Activated CD4-positive, alpha-beta T cell treated with anti-CD3 and anti-CD28 coated beads for 36 hours (primary cell): ENCODE measurements around the gene RPTOR. TPM values are rescaled to one million over a fixed set of nuclear protein-coding genes. Genes with fewer than 3 reads are reported as not detected.

Experiments used
- ATAC-seq: fragments of 200-7000 bp; cut with Tn5 transposase; one replicate; pipeline ENCODE4 v1.10.0; 2021; ENCODE audit warnings: mild to moderate bottlenecking, moderate library complexity
- CTCF ChIA-PET: fragments of 350-600 bp; sonication (Branson Sonifier 250); formaldehyde crosslinking; loops from one replicate; lab custom pipeline; 2021; ENCODE audit warnings: antibody characterized with exemption; lab: Charles Lee
- POLR2A ChIA-PET: fragments of 350-600 bp; sonication (Branson Sonifier 250); formaldehyde crosslinking; loops from one replicate; lab custom pipeline; 2021; ENCODE audit warnings: antibody characterized with exemption, inconsistent platforms; lab: Charles Lee
- DNase-seq: peaks from one replicate; pipeline ENCODE4 v3.0.0-alpha.2; 2020
- H3K27ac Mint-ChIP-seq: one replicate; pipeline ENCODE4 v1.8.0; 2021; ENCODE audit warnings: mixed read lengths
- H3K27me3 Mint-ChIP-seq: one replicate; pipeline ENCODE4 v1.8.0; 2021; ENCODE audit warnings: mixed read lengths
- H3K36me3 Mint-ChIP-seq: one replicate; pipeline ENCODE4 v1.8.0; 2021; ENCODE audit warnings: low read depth, mixed read lengths
- H3K4me1 Mint-ChIP-seq: one replicate; pipeline ENCODE4 v1.8.0; 2021; ENCODE audit warnings: mixed read lengths
- H3K4me3 Mint-ChIP-seq: one replicate; pipeline ENCODE4 v1.8.0; 2021; ENCODE audit warnings: mild to moderate bottlenecking, moderate library complexity, mixed read lengths
- H3K9me3 Mint-ChIP-seq: one replicate; pipeline ENCODE4 v1.8.0; 2021; ENCODE audit warnings: low read depth, mixed read lengths
- intact Hi-C, 2 experiments: fragments of 100-400 bp; cut with DNase I in 1 of 2; cut with micrococcal nuclease in 1 of 2; formaldehyde crosslinking; loops; one replicate each; pipeline versions ENCODE4 v1.14.2 to v1.15.1; 2022 to 2024; cut with DNase I, micrococcal nuclease
- total RNA-seq, 2 experiments: library from RNA; stranded (reverse); gene quantifications; one replicate each; pipeline ENCODE4 v1.2.3, GENCODE V29; 2021

Gene RPTOR
- total RNA-seq, 2 experiments from 2014 or later: 48.6 to 58.1 TPM

GRCh38 chr17:80986046-80986445 lies 441.4 kb downstream of the RPTOR start:
- Mint-ChIP-seq H3K9me3 (no peaks in the 10 kb centered on the region), H3K4me3 (no peak overlapping the region), H3K4me1 (peaks cover 12% of the 10 kb centered on the region), H3K27me3 (peaks cover 3% of the 10 kb centered on the region), H3K36me3 (no peaks in the 10 kb centered on the region), H3K27ac (no peak overlapping the region)
- POLR2A ChIA-PET: interaction anchor here (0.5 kb wide), 1 partner anchor 12 kb away, joined by 3 read pairs; no protein-coding TSS in a partner anchor
- intact Hi-C loops: loop anchor here (10.0 kb wide), 2 partner anchors 241 to 411 kb away; no protein-coding TSS in a partner anchor
- DNase-seq: no peak
- no peak for ATAC-seq
- CTCF ChIA-PET: interaction anchor here (0.6 kb wide), 1 partner anchor 55 kb away, joined by 3 read pairs; no protein-coding TSS in a partner anchor

- DNase-seq (peak; percentile 4), ATAC-seq (no peak)
- no peak overlapping the region for H3K27ac Mint-ChIP-seq
- H3K27me3 Mint-ChIP-seq: peaks cover 3% of the 10 kb centered on the region
- peaks cover 12% of the 10 kb centered on the region for H3K4me1 Mint-ChIP-seq
- no peak overlapping the region for H3K4me3 Mint-ChIP-seq
- CTCF ChIA-PET: no interaction called here
- H3K36me3 Mint-ChIP-seq: no peaks in the 10 kb centered on the region
- H3K9me3 Mint-ChIP-seq: no peaks in the 10 kb centered on the region
- POLR2A ChIA-PET: no interaction called here
- intact Hi-C loops: loop anchor here (10.0 kb wide), 2 partner anchors 242 to 412 kb away; no protein-coding TSS in a partner anchor
Measured at GRCh38 chr17:80986816-80987475, 442.3 kb downstream of the RPTOR start.

GRCh38 chr17:80987941-80988461 lies 443.4 kb downstream of the RPTOR start:
- H3K27me3 Mint-ChIP-seq: peaks cover 3% of the 10 kb centered on the region
- no peaks in the 10 kb centered on the region for H3K36me3 Mint-ChIP-seq
- no peaks in the 10 kb centered on the region for H3K9me3 Mint-ChIP-seq
- H3K27ac Mint-ChIP-seq: no peak overlapping the region
- no peak overlapping the region for H3K4me3 Mint-ChIP-seq
- intact Hi-C loops: loop anchor here (10.0 kb wide), 2 partner anchors 243 to 413 kb away; no protein-coding TSS in a partner anchor
- no peak for ATAC-seq
- no peak for DNase-seq
- POLR2A ChIA-PET: no interaction called here
- CTCF ChIA-PET: interaction anchor here (0.6 to 1.0 kb wide), 3 partner anchors 36 to 77 kb away, joined by 3 read pairs; no protein-coding TSS in a partner anchor
- peaks cover 14% of the 10 kb centered on the region for H3K4me1 Mint-ChIP-seq

GRCh38 chr17:80989586-80989913 lies 444.9 kb downstream of the RPTOR start:
- ChIA-PET CTCF (interaction anchor here (0.6 to 1.0 kb wide), 5 partner anchors 23 to 640 kb away, joined by 3 to 4 read pairs (median 3); no protein-coding TSS in a partner anchor), POLR2A (no interaction called here)
- Mint-ChIP-seq H3K4me3 (no peak overlapping the region), H3K9me3 (no peaks in the 10 kb centered on the region), H3K27ac (no peak overlapping the region), H3K27me3 (peaks cover 3% of the 10 kb centered on the region), H3K36me3 (no peaks in the 10 kb centered on the region), H3K4me1 (peaks cover 21% of the 10 kb centered on the region)
- no peak for ATAC-seq
- intact Hi-C loops: loop anchor here (1.0 to 10.0 kb wide), 3 partner anchors 112 to 415 kb away; no protein-coding TSS in a partner anchor
- peak; percentile 4 for DNase-seq

GRCh38 chr17:80990921-80991644 lies 446.4 kb downstream of the RPTOR start:
- peak; percentile 7 for ATAC-seq
- POLR2A ChIA-PET: interaction anchor here (0.8 kb wide), 1 partner anchor 447 kb away, joined by 3 read pairs; the partner anchor contains the start of gene RPTOR

GRCh38 chr17:80991645-80992076 lies 447.0 kb downstream of the RPTOR start, which contains the start of gene CHMP6:
Gene CHMP6, plus strand, starts transcription at chr17:80991841. Its CDS starts 78 bp downstream, at chr17:80991919.
- Mint-ChIP-seq H3K4me3 (peak within 1 kb of the TSS; percentile 69), H3K27ac (peak within 1 kb of the TSS; percentile 74), H3K4me1 (peaks cover 21% of the 10 kb centered on the region), H3K9me3 (no peaks in the 10 kb centered on the region), H3K27me3 (peaks cover 3% of the 10 kb centered on the region), H3K36me3 (peaks cover 10% of the 10 kb centered on the region)
- ChIA-PET POLR2A (interaction anchor here (0.8 kb wide), 1 partner anchor 447 kb away, joined by 3 read pairs; the partner anchor contains the start of gene RPTOR), CTCF (interaction anchor here (1.0 kb wide), 1 partner anchor 13 kb away, joined by 3 read pairs; no protein-coding TSS in a partner anchor)
- intact Hi-C loops: loop anchor here in 1 of 2 experiments (1.0 to 5.0 kb wide), 9 partner anchors 43 to 890 kb away; partner anchors contain the start of genes BAIAP2, ENDOV, GAA and NDUFAF8
- peak; percentile 83 for DNase-seq
- peak; percentile 49 for ATAC-seq

More at GRCh38 chr17:80990921-80991644, 446.4 kb downstream of the RPTOR start:
- peaks cover 3% of the 10 kb centered on the region for H3K27me3 Mint-ChIP-seq
- peaks cover 6% of the 10 kb centered on the region for H3K36me3 Mint-ChIP-seq
- intact Hi-C loops: loop anchor here in 1 of 2 experiments (1.0 to 5.0 kb wide), 8 partner anchors 232 to 890 kb away; partner anchors contain the start of genes ENDOV, GAA, NDUFAF8 and RNF213
- no peaks in the 10 kb centered on the region for H3K9me3 Mint-ChIP-seq
- CTCF ChIA-PET: interaction anchor here (0.6 to 0.7 kb wide), 3 partner anchors 111 to 414 kb away, joined by 3 read pairs; no protein-coding TSS in a partner anchor
- DNase-seq: peak; percentile 12
- peak overlapping the region; percentile 74 for H3K27ac Mint-ChIP-seq
- peaks cover 21% of the 10 kb centered on the region for H3K4me1 Mint-ChIP-seq
- peak overlapping the region; percentile 69 for H3K4me3 Mint-ChIP-seq

- ATAC-seq (peak; percentile 36), DNase-seq (peak; percentile 40)
- H3K9me3 Mint-ChIP-seq: no peaks in the 10 kb centered on the region
- peak overlapping the region; percentile 69 for H3K4me3 Mint-ChIP-seq
- peaks cover 10% of the 10 kb centered on the region for H3K36me3 Mint-ChIP-seq
- ChIA-PET CTCF (interaction anchor here (1.0 kb wide), 1 partner anchor 12 kb away, joined by 3 read pairs; no protein-coding TSS in a partner anchor), POLR2A (interaction anchor here (0.8 kb wide), 1 partner anchor 448 kb away, joined by 3 read pairs; the partner anchor contains the start of gene RPTOR)
- intact Hi-C loops: loop anchor here in 1 of 2 experiments (2.0 to 5.0 kb wide), 3 partner anchors 42 to 730 kb away; partner anchors contain the start of genes BAIAP2 and RNF213
- H3K27ac Mint-ChIP-seq: peak overlapping the region; percentile 53
- peaks cover 3% of the 10 kb centered on the region for H3K27me3 Mint-ChIP-seq
- peaks cover 21% of the 10 kb centered on the region for H3K4me1 Mint-ChIP-seq
Measured at GRCh38 chr17:80992077-80992947, 447.7 kb downstream of the RPTOR start.

GRCh38 chr17:80992948-80993624 lies 448.4 kb downstream of the RPTOR start:
- H3K27ac Mint-ChIP-seq: peak overlapping the region; percentile 53
- peaks cover 10% of the 10 kb centered on the region for H3K36me3 Mint-ChIP-seq
- H3K4me3 Mint-ChIP-seq: peak overlapping the region; percentile 69
- intact Hi-C loops: loop anchor here in 1 of 2 experiments (2.0 to 5.0 kb wide), 3 partner anchors 42 to 731 kb away; partner anchors contain the start of genes BAIAP2 and RNF213
- POLR2A ChIA-PET: no interaction called here
- no peak for ATAC-seq
- no peak for DNase-seq
- no peaks in the 10 kb centered on the region for H3K27me3 Mint-ChIP-seq
- no peaks in the 10 kb centered on the region for H3K9me3 Mint-ChIP-seq
- CTCF ChIA-PET: no interaction called here
- H3K4me1 Mint-ChIP-seq: peaks cover 21% of the 10 kb centered on the region

- POLR2A ChIA-PET: no interaction called here
- Mint-ChIP-seq H3K4me1 (peaks cover 16% of the 10 kb centered on the region), H3K9me3 (no peaks in the 10 kb centered on the region), H3K27me3 (no peaks in the 10 kb centered on the region), H3K27ac (no peak overlapping the region), H3K4me3 (no peak overlapping the region), H3K36me3 (peaks cover 16% of the 10 kb centered on the region)
- intact Hi-C loops: no loop called here
- DNase-seq (peak; percentile 5), ATAC-seq (no peak)
- CTCF ChIA-PET: no interaction called here
Measured at GRCh38 chr17:80995131-80995530, 450.5 kb downstream of the RPTOR start.
